Measurements from ENCODE around the gene PPM1K.

The PPM1K gene

DNA sequence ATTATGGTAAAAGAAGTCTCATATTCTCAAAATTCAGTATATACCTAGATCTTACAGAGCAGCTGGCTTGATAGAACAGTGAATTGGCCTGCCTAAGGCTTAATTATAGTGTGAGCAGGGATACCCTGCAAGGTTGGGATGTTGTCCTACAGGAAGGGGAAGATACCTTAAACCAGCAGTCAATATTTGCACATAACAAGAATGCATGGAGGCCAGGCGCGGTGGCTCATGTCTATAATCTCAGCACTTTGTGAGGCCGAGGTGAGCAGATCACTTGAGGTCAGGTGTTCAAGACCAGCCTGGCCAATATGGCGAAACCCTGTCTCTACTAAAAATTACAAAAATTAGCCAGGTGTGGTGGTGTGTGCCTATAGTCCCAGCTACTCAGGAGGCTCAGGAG lies 67.2 kb downstream of the PPM1K start:
- no peak for DNase-seq (ENCODE audit: low spot score)

DNA sequence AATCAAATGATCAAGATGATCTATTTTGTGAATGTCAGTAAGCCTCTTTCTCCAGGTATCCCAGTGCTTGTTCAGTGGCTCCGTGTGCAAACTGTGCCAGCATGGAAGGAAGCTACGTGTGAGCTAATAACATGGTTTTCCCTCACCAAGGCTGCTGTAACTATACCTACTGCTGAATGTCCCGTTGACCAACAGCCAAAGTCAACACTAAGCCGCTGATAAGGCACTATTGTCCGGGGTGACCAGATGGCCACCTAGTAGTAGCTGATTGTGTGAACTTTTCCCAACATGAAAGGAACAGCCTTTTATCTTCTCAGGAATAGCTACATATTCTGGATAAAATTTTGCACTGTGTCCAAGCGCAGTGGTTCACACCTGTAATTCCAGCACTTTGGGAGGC lies 68.0 kb downstream of the PPM1K start:
- DNase-seq (ENCODE audit: low spot score), result no peak

DNA sequence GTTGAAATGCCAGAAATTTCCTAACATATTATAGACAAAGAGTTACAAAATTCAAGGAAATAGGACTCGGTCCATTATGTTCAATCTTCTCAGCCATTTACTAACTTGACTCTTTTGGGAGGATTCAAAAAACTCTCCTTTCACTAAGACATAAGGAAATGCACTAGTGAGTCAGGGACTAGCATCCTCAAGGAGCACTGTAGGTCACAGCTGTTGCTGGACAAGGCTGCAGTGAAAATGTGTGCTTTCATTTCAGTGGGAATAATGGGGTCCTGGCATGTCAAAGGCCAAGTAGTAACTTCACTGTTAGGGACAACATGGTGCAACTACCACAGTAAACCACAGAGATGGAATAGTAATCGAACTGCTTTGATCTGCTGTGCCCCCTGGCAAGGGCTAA lies 69.0 kb downstream of the PPM1K start:
- DNase-seq (ENCODE audit: low spot score), result no peak

DNA sequence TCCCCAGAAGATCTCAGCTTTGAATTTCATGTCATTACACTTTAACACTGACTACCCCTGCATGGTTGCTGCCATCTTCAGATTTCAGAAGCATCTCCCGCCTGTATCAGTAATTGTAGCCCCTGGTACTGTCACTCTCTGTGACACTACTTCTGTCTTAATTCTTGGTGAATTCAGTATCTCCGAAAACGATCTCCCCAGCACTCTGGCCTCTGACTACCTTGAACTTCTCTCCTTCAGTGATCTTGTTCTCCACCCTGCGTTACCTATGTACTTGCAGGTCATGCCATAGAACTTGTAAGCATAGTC lies 72.2 kb downstream of the PPM1K start:
- DNase-seq (ENCODE audit: low spot score), result no peak

DNA sequence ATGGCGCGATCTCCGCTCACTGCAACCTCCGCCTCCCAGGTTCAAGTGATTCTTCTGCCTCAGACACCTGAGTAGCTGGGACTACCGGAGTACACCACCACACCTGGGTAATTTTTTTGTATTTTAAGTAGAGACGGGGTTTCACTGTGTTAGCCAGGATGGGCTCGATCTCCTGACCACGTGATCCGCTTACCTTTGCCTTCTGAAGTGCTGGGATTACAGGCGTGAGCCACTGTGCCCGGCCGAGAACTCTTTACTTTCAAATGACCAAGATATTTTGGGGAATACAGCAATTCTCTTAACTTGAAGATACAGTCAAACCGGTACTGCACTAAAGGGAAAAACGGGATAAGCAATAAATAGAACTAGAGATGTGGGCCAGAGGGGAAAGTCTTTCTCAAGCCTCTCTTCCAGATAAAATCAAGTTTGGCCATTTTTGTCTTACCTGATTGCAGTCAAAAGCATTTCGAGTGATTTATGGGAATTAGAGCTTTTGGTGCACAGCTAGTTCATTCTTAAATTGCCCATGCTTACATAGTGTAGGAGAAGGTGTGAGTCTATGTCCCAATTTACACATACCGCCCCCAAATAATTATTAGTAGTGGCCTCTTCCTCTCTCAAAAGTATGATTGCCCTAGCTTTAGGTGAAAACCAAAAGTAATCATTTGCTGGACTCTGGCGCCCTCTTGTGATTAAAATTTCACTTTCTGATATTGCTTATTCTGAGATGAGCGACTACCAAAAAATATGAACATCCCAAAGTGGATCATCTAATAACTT lies 72.7 kb downstream of the PPM1K start:
- DNase-seq (ENCODE audit: low spot score), result peak; percentile 52

DNA sequence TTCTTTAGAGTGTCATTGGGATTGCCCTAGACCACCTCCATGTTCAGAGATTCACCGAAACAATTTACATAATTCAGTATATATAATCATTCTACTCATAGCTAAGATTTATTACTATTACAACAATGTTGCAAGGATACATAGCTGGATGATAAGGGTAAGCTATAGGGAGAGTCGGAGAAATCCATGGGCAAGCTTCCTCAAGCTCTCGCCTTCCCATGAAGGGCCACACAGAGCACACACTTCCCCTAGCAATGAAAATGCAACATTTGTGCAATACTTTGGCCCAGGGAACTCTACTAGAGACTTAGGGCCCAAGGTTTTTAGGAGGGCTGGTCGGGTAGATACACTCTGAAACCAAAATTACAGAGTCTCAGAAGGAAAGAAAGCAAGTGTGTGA lies 76.2 kb downstream of the PPM1K start:
- DNase-seq (ENCODE audit: low spot score), result no peak

All from CD4-positive, alpha-beta T cell treated with Interleukin-6 at 100 ng/mL for 8 hours (primary cell).